Spinal cord (tissue), 10 donors: ENCODE measurements around the gene VRK1. TPM values are rescaled to one million over a fixed set of nuclear protein-coding genes. Genes with fewer than 3 reads are reported as not detected.
A peak's percentile ranks its signal among the peaks of the same experiment; 100 is the strongest.

Source experiments
- DNase-seq, 6 donors: peaks; one replicate each; pipeline versions ENCODE4 v3.0.0 to v3.0.0-alpha.2; 2013 to 2015; ENCODE audit warnings: low spot score in 6 of 6, low read depth in 4 of 6
- H3K27ac ChIP-seq: one replicate; pipeline ENCODE4 v1.5.1; 2013; ENCODE audit warnings: low read depth, low read length, control low read depth
- H3K27me3 ChIP-seq: one replicate; pipeline ENCODE4 v1.6.1; 2013; ENCODE audit warnings: low read length; ENCODE audit not compliant: control insufficient read depth, insufficient read depth
- H3K36me3 ChIP-seq: one replicate; pipeline ENCODE4 v1.6.1; 2013; ENCODE audit warnings: low read length; ENCODE audit not compliant: control insufficient read depth, insufficient read depth
- H3K4me1 ChIP-seq: one replicate; pipeline ENCODE4 v1.6.1; 2013; ENCODE audit warnings: low read length; ENCODE audit not compliant: control insufficient read depth, insufficient read depth
- H3K4me3 ChIP-seq: one replicate; pipeline ENCODE4 v1.5.1; 2013; ENCODE audit warnings: low read depth, low read length, control low read depth
- H3K9me3 ChIP-seq: one replicate; pipeline ENCODE4 v1.6.1; 2013; ENCODE audit warnings: low read length; ENCODE audit not compliant: control insufficient read depth, insufficient read depth
- WGBS: methylation state at CpG from one replicate; pipeline ENCODE4 v1.1.5; 2013; ENCODE audit warnings: missing lambda C conversion rate; ENCODE audit not compliant: insufficient coverage; 5-methylcytosine and 5-hydroxymethylcytosine counted together
- polyA plus RNA-seq, 2 donors: library from polyadenylated mRNA; unstranded; fragments of 120-200 nt; gene quantifications; one replicate each; pipeline ENCODE4 v1.2.1, GENCODE V29; 2013; ENCODE audit not compliant: insufficient read length in 2 of 2
- total RNA-seq, 2 donors: library from RNA; depleted of rRNA in 1 of 2; stranded (reverse); fragments of 120-200 nt in 1 of 2; fragments of >200 nt in 1 of 2; gene quantifications; one replicate each; pipeline versions ENCODE4 v1.2.3 to v1.2.4, GENCODE V29; 2013 to 2014
- donor health status: healthy.

The VRK1 gene
- total and polyA plus RNA-seq, 4 donors, result 14.5 to 41.0 (median 18.3) TPM

DNA sequence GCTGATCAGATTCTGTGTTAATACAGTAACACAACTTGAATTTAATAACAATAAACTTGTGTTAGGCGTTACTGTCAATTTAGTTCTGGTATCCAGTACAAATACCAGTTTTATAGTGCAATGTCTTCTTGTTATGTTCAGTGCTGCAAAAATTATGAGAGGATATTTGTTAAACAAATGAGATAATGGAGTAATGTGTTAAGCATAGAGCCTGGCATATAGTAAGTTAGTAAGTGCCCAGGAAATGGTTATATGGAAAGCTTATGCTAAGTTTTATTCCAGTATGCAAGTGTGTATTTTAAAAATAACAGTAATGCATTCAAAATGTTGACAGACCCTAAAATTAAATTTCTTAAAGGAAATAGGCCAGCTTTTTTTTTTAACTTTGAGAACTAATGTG, 1.8 kb downstream of the VRK1 start:
- Histone ChIP-seq H3K9me3 (no peaks in the 10 kb centered on the region), H3K4me3 (no peak overlapping the region), H3K27ac (no peak overlapping the region), H3K36me3 (no peaks in the 10 kb centered on the region), H3K27me3 (no peaks in the 10 kb centered on the region), H3K4me1 (peaks cover 6% of the 10 kb centered on the region)
- WGBS, result no CpG with 5 or more reads among the region's 1 CpG
- DNase-seq, result peak in 1 of 6 donors; percentile 20

DNA sequence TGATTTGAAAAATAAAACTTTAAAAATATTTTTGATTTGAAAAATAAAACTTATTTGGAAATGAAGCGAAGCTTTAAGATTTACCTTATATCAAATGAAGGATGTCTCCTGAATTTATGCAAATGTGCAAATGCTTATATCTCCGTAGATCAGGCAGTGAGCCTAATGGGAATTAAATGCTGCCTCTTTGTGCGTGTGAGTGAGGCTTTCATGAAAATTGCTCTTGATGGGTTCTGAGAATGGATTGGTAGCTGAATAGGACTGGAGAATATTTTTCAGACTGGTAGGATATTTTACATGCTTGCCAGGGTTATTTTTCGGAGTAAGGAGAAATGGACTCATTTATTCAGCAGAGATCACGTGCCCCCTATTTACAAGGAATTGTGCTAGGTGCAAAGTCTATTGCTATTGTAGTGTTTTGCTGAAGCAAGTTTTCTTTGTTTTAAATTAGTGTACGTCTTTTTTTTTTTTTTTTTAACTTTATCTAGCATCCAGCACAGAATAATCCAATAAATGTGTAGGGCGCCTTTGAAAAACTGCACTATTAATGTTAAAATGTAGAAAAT, 2.4 kb downstream of the VRK1 start:
- DNase-seq, result peak in 2 of 6 donors; percentile 32 to 55
- H3K27me3 ChIP-seq, result no peaks in the 10 kb centered on the region
- H3K4me1 ChIP-seq, result peaks cover 6% of the 10 kb centered on the region
- WGBS, result 68% methylated on average over 2 of the region's 7 CpGs
- no peaks in the 10 kb centered on the region for H3K9me3 ChIP-seq
- H3K4me3 ChIP-seq, result no peak overlapping the region
- H3K27ac ChIP-seq, result no peak overlapping the region
- H3K36me3 ChIP-seq, result no peaks in the 10 kb centered on the region

DNA sequence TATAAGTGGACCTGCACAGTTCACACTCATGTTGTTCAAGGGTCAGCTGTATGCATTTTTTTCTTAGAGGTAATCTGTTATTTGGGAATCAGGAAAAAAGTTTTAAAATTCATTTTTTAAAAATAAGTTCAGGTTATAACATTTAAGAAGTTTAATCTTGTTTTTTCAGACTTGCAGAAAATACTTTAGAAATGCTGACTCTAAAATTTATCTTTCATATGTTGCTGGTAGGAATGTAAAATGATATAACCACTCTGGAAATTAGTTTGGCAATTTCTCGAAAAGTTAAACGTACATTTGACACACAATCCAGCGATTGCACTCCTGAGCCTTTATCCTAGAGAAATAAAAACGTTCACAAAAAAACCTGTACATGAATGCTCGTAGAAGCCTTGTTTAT, 4.7 kb downstream of the VRK1 start:
- no CpG with 5 or more reads among the region's 5 CpGs for WGBS
- peaks cover 6% of the 10 kb centered on the region for H3K4me1 ChIP-seq

DNA sequence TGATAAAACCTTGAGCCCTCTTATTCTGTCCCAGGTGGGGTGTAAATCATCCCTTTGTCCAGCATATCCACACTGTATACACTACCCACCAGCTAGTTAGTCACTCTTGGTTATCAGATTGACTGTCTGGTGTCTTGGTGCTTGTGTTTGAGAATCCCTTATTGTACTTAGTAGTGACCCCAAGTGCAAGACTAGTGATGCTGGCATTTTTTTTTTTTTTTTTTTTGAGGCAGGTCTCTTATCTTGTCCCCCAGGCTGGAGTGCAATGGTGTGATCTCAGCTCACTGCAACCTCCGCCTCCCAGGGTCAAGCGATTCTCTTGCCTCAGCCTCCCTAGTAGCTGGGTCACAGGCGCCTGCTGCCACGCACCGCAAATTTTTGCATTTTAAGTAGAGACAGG, 5.8 kb downstream of the VRK1 start:
- 95% methylated on average over 5 of the region's 5 CpGs for WGBS
- no peak overlapping the region for H3K4me3 ChIP-seq
- no peaks in the 10 kb centered on the region for H3K9me3 ChIP-seq
- H3K27ac ChIP-seq, result no peak overlapping the region
- H3K27me3 ChIP-seq, result no peaks in the 10 kb centered on the region
- no peaks in the 10 kb centered on the region for H3K36me3 ChIP-seq
- peaks cover 2% of the 10 kb centered on the region for H3K4me1 ChIP-seq
- DNase-seq, result no peak

More for the DNA sequence above, 4.7 kb downstream of the VRK1 start:
- Histone ChIP-seq H3K4me3 (no peak overlapping the region), H3K9me3 (no peaks in the 10 kb centered on the region), H3K27me3 (no peaks in the 10 kb centered on the region), H3K27ac (no peak overlapping the region), H3K36me3 (no peaks in the 10 kb centered on the region)
- DNase-seq, result no peak

DNA sequence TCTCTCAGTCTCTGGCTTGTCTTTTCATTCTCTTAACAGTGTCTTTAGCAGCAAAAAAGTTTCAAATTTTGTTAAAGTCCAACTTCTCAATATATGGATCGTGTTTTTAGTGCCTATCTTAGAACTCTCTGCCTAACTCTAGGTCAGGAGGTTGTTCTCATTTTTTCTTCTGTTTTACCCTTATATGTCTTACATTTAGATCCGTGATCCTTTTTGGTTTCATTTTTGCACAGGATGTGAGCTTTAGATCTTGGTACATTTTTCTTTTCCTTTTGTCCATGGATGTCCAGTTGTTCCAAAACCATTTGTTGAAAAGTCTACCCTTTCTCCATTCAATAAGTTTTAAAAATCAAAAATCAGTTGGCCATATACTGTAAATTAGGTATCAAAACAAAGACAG, 6.8 kb downstream of the VRK1 start:
- DNase-seq, result no peak
- Histone ChIP-seq H3K27ac (no peak overlapping the region), H3K4me3 (no peak overlapping the region), H3K36me3 (no peaks in the 10 kb centered on the region), H3K27me3 (no peaks in the 10 kb centered on the region), H3K4me1 (no peaks in the 10 kb centered on the region), H3K9me3 (no peaks in the 10 kb centered on the region)
- no CpG with 5 or more reads among the region's 2 CpGs for WGBS

DNA sequence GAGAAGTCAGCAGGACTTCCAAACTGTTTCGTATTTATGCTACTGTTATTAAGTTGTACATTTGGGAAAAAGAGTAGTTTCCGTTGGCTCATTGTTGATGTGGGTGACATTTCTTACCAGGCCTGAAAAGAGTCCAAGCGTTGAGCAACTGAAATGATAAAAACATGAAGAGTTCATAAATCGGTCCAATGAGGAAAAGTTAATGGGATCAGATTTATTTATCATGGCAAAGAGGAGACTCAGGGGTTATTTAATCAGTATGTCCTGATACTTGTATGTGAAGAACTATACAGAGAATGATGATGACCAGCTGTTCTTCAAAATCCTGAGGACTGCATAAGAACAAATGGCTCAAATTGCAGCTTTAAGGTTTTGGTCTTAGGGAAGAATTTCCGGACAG, 7.7 kb downstream of the VRK1 start:
- WGBS, result 86% methylated on average over 3 of the region's 5 CpGs
- Histone ChIP-seq H3K4me3 (no peak overlapping the region), H3K9me3 (no peaks in the 10 kb centered on the region), H3K4me1 (no peaks in the 10 kb centered on the region), H3K27me3 (no peaks in the 10 kb centered on the region), H3K27ac (no peak overlapping the region), H3K36me3 (no peaks in the 10 kb centered on the region)
- peak in 1 of 6 donors; percentile 13 for DNase-seq

DNA sequence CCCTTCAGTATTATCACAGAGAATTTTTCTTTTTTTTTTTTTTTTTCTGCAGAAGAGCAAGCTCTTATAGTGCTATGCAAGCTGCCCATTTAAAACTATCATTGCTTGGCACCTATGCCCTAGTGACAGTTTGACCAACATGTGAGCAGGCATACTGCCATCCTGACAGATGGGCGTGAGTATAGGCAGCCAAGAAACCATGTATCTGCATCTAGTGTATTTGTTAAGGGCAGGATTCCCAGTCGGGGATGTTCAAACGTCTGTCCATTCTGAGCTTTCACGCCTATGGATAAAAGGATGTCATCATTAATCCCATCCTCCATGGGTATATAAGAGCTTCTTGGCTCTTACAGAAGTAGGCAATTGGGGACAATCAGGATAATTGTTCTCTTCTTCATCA, 8.8 kb downstream of the VRK1 start:
- Histone ChIP-seq H3K4me3 (no peak overlapping the region), H3K4me1 (no peaks in the 10 kb centered on the region), H3K27me3 (no peaks in the 10 kb centered on the region), H3K27ac (no peak overlapping the region), H3K36me3 (no peaks in the 10 kb centered on the region), H3K9me3 (no peaks in the 10 kb centered on the region)
- DNase-seq, result peak in 4 of 6 donors; percentile 23 to 95 (median 67)
- WGBS, result no CpG with 5 or more reads among the region's 4 CpGs

DNA sequence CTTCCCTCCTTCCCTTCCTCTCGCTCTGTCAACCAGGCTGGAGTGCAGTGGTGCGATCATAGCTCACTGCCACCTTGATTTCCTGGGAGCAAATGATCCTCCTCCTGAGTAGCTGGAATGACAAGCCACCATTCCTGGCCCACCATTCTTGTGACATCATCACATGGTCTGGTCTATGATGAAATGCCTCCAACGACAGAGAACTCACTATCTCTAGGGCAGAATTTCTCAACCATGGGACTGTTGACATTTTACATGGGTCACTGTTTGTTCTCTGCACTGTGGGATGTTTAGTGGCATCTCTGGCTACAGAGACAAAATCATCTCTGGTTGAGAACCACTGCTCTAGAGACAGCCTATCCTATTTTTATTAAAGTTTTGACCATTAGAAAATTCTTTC, 9.7 kb downstream of the VRK1 start:
- Histone ChIP-seq H3K9me3 (no peaks in the 10 kb centered on the region), H3K4me1 (no peaks in the 10 kb centered on the region)
- 90% methylated on average over 2 of the region's 3 CpGs for WGBS

DNA sequence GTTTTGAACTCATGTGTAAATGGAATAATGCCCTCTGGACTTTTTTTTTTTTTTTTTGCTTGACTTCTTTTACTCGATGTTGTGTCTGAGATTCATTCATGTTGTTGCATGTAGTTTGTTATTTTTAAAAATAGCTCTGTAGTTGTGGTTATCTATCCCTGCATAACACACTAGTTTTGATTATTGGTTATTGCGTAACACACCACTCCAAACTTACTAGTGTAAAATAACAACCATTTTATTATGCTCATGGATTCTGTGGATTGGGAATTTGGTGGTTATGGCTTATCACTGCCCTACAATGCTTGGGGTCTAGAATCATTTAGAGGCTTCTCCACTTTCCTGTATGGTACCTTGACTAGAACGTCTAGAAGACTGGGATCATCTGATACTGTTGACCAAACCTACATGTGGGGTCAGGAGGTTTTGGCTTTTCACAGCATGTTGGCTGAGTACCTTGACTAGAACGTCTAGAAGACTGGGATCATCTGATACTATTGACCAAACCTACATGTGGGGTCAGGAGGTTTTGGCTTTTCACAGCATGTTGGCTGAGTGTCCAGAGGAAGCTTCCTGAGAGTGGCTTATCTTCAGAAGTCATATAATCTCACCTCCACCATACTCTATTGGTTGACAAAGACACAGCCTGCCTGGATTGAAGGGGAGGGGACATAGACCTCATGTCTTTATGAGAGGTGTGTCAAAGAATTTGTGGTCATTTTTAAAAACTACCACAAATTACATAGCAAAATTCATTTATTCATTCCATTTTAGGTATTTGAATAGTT, 11.6 kb downstream of the VRK1 start:
- Histone ChIP-seq H3K9me3 (no peaks in the 10 kb centered on the region), H3K4me1 (no peaks in the 10 kb centered on the region)

More for the DNA sequence above, 9.7 kb downstream of the VRK1 start:
- no peak for DNase-seq
- no peak overlapping the region for H3K27ac ChIP-seq
- no peaks in the 10 kb centered on the region for H3K36me3 ChIP-seq
- no peak overlapping the region for H3K4me3 ChIP-seq
- no peaks in the 10 kb centered on the region for H3K27me3 ChIP-seq

DNA sequence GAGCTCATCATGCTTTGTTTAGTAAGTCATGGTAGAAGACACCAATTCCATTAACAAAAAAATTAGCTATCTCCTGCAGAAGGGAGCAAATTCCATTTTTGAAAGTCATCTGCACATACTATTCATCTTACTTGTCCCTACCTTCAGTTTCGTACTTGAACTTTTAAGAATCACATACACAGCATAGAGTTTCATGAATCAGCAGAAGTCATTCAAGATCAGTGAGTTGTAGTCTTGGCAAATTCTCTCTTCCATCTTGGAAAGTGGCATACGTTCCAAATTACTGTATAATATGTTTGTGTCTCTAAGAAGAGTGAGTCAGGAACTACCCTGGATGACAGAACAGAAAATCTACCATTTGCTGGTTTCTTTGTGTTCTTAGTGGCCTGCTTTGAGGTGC, 14.1 kb downstream of the VRK1 start:
- Histone ChIP-seq H3K36me3 (no peaks in the 10 kb centered on the region), H3K27me3 (no peaks in the 10 kb centered on the region)
- no CpG with 5 or more reads among the region's 2 CpGs for WGBS

More for the DNA sequence above, 11.6 kb downstream of the VRK1 start:
- 100% methylated on average over 1 of the region's 4 CpGs for WGBS
- H3K27ac ChIP-seq, result no peak overlapping the region
- no peak overlapping the region for H3K4me3 ChIP-seq
- DNase-seq, result no peak
- H3K27me3 ChIP-seq, result no peaks in the 10 kb centered on the region
- H3K36me3 ChIP-seq, result no peaks in the 10 kb centered on the region

More for the DNA sequence above, 14.1 kb downstream of the VRK1 start:
- H3K9me3 ChIP-seq, result no peaks in the 10 kb centered on the region
- no peak overlapping the region for H3K27ac ChIP-seq
- H3K4me3 ChIP-seq, result no peak overlapping the region
- DNase-seq, result no peak
- no peaks in the 10 kb centered on the region for H3K4me1 ChIP-seq
